GM12878 (cell line): ENCODE results near the gene OR8B2. TPM values are rescaled to one million over a fixed set of nuclear protein-coding genes. Genes with fewer than 3 reads are reported as not detected.

Experiments used
- ATAC-seq: fragments of 200-7000 bp; cut with Tn5 transposase; 3 replicates; pipeline ENCODE4 v1.9.1; 2020; ENCODE audit warnings: mild to moderate bottlenecking, moderate library complexity
- BruUV-seq: library from RNA; stranded (reverse); fragments of 400-500 nt; replicated peaks from 2 replicates; lab custom pipeline; 2021; lab: Mats Ljungman, UMichigan
- CTCF ChIA-PET: fragments of 300-600 bp; sonication (Branson Sonifier 250); formaldehyde crosslinking; extraction: SDS; loops from one replicate; lab custom pipeline; 2021; ENCODE audit warnings: inconsistent platforms; lab: Yijun Ruan, JAX
- POLR2A ChIA-PET: fragments of 350-600 bp; formaldehyde crosslinking; extraction: SDS; loops from one replicate; lab custom pipeline; 2021; ENCODE audit warnings: inconsistent platforms; lab: Charles Lee
- RAD21 ChIA-PET: fragments of 300-600 bp; sonication (Branson Sonifier 250); formaldehyde crosslinking; loops from one replicate; lab custom pipeline; 2023; ENCODE audit warnings: antibody characterized with exemption; ENCODE audit not compliant: unreplicated experiment; lab: Charles Lee
- SMC1A ChIA-PET: fragments of 300-600 bp; sonication (Branson Sonifier 250); formaldehyde crosslinking; loops from one replicate; lab custom pipeline; 2023; ENCODE audit not compliant: unreplicated experiment, uncharacterized antibody; lab: Charles Lee
- DNase-seq: peaks from one replicate; pipeline ENCODE4 v3.0.0-alpha.2; 2011; ENCODE audit warnings: low read depth, low spot score
- FAIRE-seq: peaks from 3 replicates; lab custom pipeline; 2011; peaks lifted over from hg19 to GRCh38; lab: Jason Lieb, UNC
- H2AFZ ChIP-seq: 2 replicates; pipeline ENCODE4 v1.6.0; 2011; ENCODE audit warnings: low read depth, low read length, control low read depth; ENCODE audit not compliant: control insufficient read depth
- H3K27ac ChIP-seq: 2 replicates; pipeline ENCODE4 v1.5.1; 2011; ENCODE audit warnings: control low read depth; ENCODE audit not compliant: control insufficient read depth, insufficient read depth
- H3K27me3 ChIP-seq, 2 experiments: replicated peaks in 1 of 2; 2 replicates each; pipeline versions ENCODE4 v1.6.0 to v1.6.1; 2011; ENCODE audit warnings: low read length in 1 of 2; ENCODE audit not compliant: control insufficient read depth in 2 of 2, insufficient read depth in 2 of 2
- H3K36me3 ChIP-seq, 2 experiments: 2 replicates each; pipeline ENCODE4 v1.5.1; 2011; ENCODE audit warnings: low read length in 1 of 2; ENCODE audit not compliant: control insufficient read depth in 2 of 2, insufficient read depth in 2 of 2
- H3K4me1 ChIP-seq: 2 replicates; pipeline ENCODE4 v1.6.1; 2011; ENCODE audit warnings: mild to moderate bottlenecking, low read length, moderate library complexity, mixed read lengths; ENCODE audit not compliant: control insufficient read depth, insufficient read depth
- H3K4me2 ChIP-seq: 2 replicates; pipeline ENCODE4 v1.6.0; 2011; ENCODE audit warnings: control low read depth; ENCODE audit not compliant: control insufficient read depth, insufficient read depth
- H3K4me3 ChIP-seq: fragments of 200-600 bp; sonication (generic); 2 replicates; pipeline ENCODE4 v1.5.1; 2016
- H3K79me2 ChIP-seq: 2 replicates; pipeline ENCODE4 v1.6.0; 2011; ENCODE audit warnings: low read length; ENCODE audit not compliant: control insufficient read depth, insufficient read depth
- H3K9ac ChIP-seq: 2 replicates; pipeline ENCODE4 v1.8.0; 2011; ENCODE audit warnings: low read length, control low read depth, mixed read lengths; ENCODE audit not compliant: control insufficient read depth, insufficient read depth
- H3K9me3 ChIP-seq: replicated peaks from 3 replicates; pipeline ENCODE4 v1.5.1; 2011; ENCODE audit warnings: mild to moderate bottlenecking, low read length; ENCODE audit not compliant: control insufficient read depth, insufficient read depth
- H4K20me1 ChIP-seq: 2 replicates; pipeline ENCODE4 v1.6.0; 2011; ENCODE audit not compliant: control insufficient read depth, insufficient read depth
- BACH1 ChIP-seq: fragments of 450-650 bp; IDR thresholded peaks from 2 replicates; pipeline ENCODE4 v1.6.1; 2017; ENCODE audit warnings: mild to moderate bottlenecking, borderline replicate concordance
- BRCA1 ChIP-seq: IDR thresholded peaks from 2 replicates; pipeline ENCODE4 v1.6.1; 2011; ENCODE audit warnings: low read depth, low read length, improper control_type of control experiment
- FOXM1 ChIP-seq: IDR thresholded peaks from 2 replicates; pipeline ENCODE4 v1.6.1; 2012; ENCODE audit warnings: low read depth, mild to moderate bottlenecking, inconsistent platforms, low read length, moderate library complexity
- HDGF ChIP-seq: fragments of 450-650 bp; IDR thresholded peaks from 2 replicates; pipeline ENCODE4 v1.6.1; 2016; ENCODE audit warnings: antibody characterized with exemption
- IKZF1 ChIP-seq: fragments of 450-650 bp; conservative IDR thresholded peaks from 2 replicates; pipeline ENCODE4 v1.6.1; 2017; ENCODE audit warnings: antibody characterized with exemption, mild to moderate bottlenecking
- KAT2A ChIP-seq: conservative IDR thresholded peaks from 2 replicates; pipeline ENCODE4 v1.6.1; 2011; ENCODE audit warnings: low read depth, low read length; ENCODE audit not compliant: control insufficient read depth
- MYB ChIP-seq: fragments of 150-350 bp; IDR thresholded peaks from 2 replicates; pipeline ENCODE4 v1.6.1; 2014; ENCODE audit warnings: mild to moderate bottlenecking, low read depth, low read length, borderline replicate concordance
- PAX8 ChIP-seq: fragments of 450-650 bp; IDR thresholded peaks from 2 replicates; pipeline ENCODE4 v1.6.1; 2017; ENCODE audit warnings: mild to moderate bottlenecking, moderate library complexity
- RELA ChIP-seq: fragments of 450-650 bp; IDR thresholded peaks from 2 replicates; pipeline ENCODE4 v1.8.0; 2014; ENCODE audit warnings: borderline replicate concordance; ENCODE audit not compliant: partially characterized antibody
- SMARCA5 ChIP-seq: fragments of 450-650 bp; IDR thresholded peaks from 2 replicates; pipeline ENCODE4 v1.6.1; 2017; ENCODE audit warnings: mild to moderate bottlenecking
- TBL1XR1 ChIP-seq: IDR thresholded peaks from 2 replicates; pipeline ENCODE4 v1.6.1; 2012; ENCODE audit warnings: low read depth, low read length, improper control_type of control experiment
- WGBS: methylation state at CpG from one replicate; pipeline ENCODE4 v1.1.6; 2016; ENCODE audit warnings: low lambda C conversion rate; ENCODE audit not compliant: insufficient replicate concordance, insufficient coverage; ENCODE audit errors: missing lambda C conversion rate; 5-methylcytosine and 5-hydroxymethylcytosine counted together
- in situ Hi-C: fragments of 300-500 bp; cut with MboI; formaldehyde crosslinking; loops from 9 replicates; pipeline ENCODE4 v1.14.3; 2018; ENCODE audit warnings: mixed read lengths
- intact Hi-C: fragments of 100-400 bp; cut with micrococcal nuclease; formaldehyde crosslinking; loops from one replicate; pipeline ENCODE4 v1.14.2; 2022; ENCODE audit not compliant: unreplicated experiment
- polyA plus RNA-seq, 11 experiments: library from polyadenylated mRNA; depleted of rRNA in 4 of 11; unstranded in 6 of 11; stranded (reverse) in 5 of 11; fragments of >200 nt; fragmentation: Nextera tagmentation in 4 of 11; fragmentation: Illumina TruSeq in 1 of 11; extraction: Ambion mirVana in 4 of 11; extraction: Trizol in 1 of 11; gene quantifications; 1 replicate in 1 of 11; 2 replicates in 10 of 11; pipeline versions ENCODE4 v1.2.1 to v1.2.3, GENCODE V29; 2011 to 2016; ENCODE audit warnings: inconsistent platforms in 2 of 11, missing spikeins in 2 of 11, low read depth in 1 of 11
- total RNA-seq, 4 experiments: library from RNA; depleted of rRNA in 3 of 4; stranded (reverse); fragments of >200 nt in 3 of 4; fragmentation: Illumina TruSeq in 1 of 4; extraction: Trizol in 1 of 4; gene quantifications; 2 replicates each; pipeline versions ENCODE4 v1.2.1 to v1.2.3, GENCODE V29; 2013 to 2021
- TF ChIP-seq, protein P1 (sequence below): fragments of 450-650 bp; IDR thresholded peaks from 2 replicates; pipeline ENCODE4 v1.6.1; 2017; ENCODE audit warnings: borderline replicate concordance
- TF ChIP-seq, protein P2 (sequence below): IDR thresholded peaks from 2 replicates; pipeline ENCODE4 v1.6.1; 2011; ENCODE audit warnings: low read depth, low read length, improper control_type of control experiment, borderline replicate concordance
- TF ChIP-seq, protein P3 (sequence below): fragments of 450-650 bp; IDR thresholded peaks from 2 replicates; pipeline ENCODE4 v1.6.1; 2018; ENCODE audit warnings: borderline replicate concordance, mild to moderate bottlenecking; ENCODE audit not compliant: partially characterized antibody
- TF ChIP-seq, protein P4 (sequence below): IDR thresholded peaks from 2 replicates; pipeline ENCODE4 v1.6.1; 2011; ENCODE audit warnings: low read depth, mild to moderate bottlenecking, low read length, moderate library complexity, borderline replicate concordance; ENCODE audit errors: extremely low read depth

The OR8B2 gene
- total and polyA plus RNA-seq, 10 of the 15 experiments (the other 5 are each of a cell fraction or from before 2014, with no cell fraction given), result not detected

DNA sequence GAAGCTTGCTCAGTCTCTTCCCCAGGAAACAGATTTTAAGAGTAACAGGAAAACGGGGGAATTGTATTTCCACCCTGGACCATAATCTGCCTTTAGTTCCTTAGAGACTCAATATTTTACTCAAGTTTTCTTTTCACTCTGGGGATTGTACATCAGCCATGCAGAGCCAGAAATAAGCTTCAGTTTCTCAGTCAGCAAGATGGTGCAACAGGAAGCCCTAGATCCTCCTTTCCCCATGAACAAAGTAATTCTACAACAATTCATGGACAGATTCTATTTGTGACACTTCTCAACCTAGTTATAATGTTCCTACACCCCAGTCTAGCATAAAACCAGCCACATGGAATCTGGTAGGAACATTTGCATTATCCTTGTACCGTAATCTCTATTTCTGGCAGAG, 24.7 kb downstream of the OR8B2 start:
- no peak overlapping the region for H2AFZ ChIP-seq
- BruUV-seq, result no TSS peak
- no peak for FAIRE-seq

More for the DNA sequence above, 24.7 kb downstream of the OR8B2 start:
- TF ChIP-seq BACH1, result no peak
- TF ChIP-seq PAX8, result no peak
- TF ChIP-seq, protein P1, sequence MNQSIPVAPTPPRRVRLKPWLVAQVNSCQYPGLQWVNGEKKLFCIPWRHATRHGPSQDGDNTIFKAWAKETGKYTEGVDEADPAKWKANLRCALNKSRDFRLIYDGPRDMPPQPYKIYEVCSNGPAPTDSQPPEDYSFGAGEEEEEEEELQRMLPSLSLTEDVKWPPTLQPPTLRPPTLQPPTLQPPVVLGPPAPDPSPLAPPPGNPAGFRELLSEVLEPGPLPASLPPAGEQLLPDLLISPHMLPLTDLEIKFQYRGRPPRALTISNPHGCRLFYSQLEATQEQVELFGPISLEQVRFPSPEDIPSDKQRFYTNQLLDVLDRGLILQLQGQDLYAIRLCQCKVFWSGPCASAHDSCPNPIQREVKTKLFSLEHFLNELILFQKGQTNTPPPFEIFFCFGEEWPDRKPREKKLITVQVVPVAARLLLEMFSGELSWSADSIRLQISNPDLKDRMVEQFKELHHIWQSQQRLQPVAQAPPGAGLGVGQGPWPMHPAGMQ, result no peak
- TF ChIP-seq BRCA1, result no peak
- TF ChIP-seq RELA, result no peak
- TF ChIP-seq KAT2A, result no peak
- TF ChIP-seq TBL1XR1, result no peak
- no peak for TF ChIP-seq FOXM1
- TF ChIP-seq, protein P2, sequence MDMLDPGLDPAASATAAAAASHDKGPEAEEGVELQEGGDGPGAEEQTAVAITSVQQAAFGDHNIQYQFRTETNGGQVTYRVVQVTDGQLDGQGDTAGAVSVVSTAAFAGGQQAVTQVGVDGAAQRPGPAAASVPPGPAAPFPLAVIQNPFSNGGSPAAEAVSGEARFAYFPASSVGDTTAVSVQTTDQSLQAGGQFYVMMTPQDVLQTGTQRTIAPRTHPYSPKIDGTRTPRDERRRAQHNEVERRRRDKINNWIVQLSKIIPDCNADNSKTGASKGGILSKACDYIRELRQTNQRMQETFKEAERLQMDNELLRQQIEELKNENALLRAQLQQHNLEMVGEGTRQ, result no peak
- TF ChIP-seq SMARCA5, result no peak
- TF ChIP-seq, protein P3, sequence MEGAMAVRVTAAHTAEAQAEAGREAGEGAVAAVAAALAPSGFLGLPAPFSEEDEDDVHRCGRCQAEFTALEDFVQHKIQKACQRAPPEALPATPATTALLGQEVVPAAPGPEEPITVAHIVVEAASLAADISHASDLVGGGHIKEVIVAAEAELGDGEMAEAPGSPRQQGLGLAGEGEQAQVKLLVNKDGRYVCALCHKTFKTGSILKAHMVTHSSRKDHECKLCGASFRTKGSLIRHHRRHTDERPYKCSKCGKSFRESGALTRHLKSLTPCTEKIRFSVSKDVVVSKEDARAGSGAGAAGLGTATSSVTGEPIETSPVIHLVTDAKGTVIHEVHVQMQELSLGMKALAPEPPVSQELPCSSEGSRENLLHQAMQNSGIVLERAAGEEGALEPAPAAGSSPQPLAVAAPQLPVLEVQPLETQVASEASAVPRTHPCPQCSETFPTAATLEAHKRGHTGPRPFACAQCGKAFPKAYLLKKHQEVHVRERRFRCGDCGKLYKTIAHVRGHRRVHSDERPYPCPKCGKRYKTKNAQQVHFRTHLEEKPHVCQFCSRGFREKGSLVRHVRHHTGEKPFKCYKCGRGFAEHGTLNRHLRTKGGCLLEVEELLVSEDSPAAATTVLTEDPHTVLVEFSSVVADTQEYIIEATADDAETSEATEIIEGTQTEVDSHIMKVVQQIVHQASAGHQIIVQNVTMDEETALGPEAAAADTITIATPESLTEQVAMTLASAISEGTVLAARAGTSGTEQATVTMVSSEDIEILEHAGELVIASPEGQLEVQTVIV, result no peak
- TF ChIP-seq, protein P4, sequence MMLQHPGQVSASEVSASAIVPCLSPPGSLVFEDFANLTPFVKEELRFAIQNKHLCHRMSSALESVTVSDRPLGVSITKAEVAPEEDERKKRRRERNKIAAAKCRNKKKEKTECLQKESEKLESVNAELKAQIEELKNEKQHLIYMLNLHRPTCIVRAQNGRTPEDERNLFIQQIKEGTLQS, result no peak
- no peak for TF ChIP-seq IKZF1
- TF ChIP-seq MYB, result no peak
- TF ChIP-seq HDGF, result no peak
- Histone ChIP-seq H3K4me2 (no peak overlapping the region), H4K20me1 (no peaks in the 10 kb centered on the region), H3K27me3 (no peaks in the 10 kb centered on the region; a peak in 1 of 4 replicates), H3K79me2 (no peaks in the 10 kb centered on the region), H3K4me3 (no peak overlapping the region), H3K4me1 (no peaks in the 10 kb centered on the region), H3K36me3 (no peaks in the 10 kb centered on the region), H3K9me3 (no peaks in the 10 kb centered on the region), H3K27ac (no peak overlapping the region), H3K9ac (no peak overlapping the region)
- no peak for ATAC-seq
- RAD21 ChIA-PET, result no interaction called here
- WGBS, result 0% methylated on average over 2 of the region's 2 CpGs
- CTCF ChIA-PET, result no interaction called here
- POLR2A ChIA-PET, result no interaction called here
- in situ Hi-C loops (no loop called here), intact Hi-C loops (no loop called here)
- SMC1A ChIA-PET, result interaction anchor here (0.7 kb wide), 1 partner anchor 12 kb away, joined by 3 read pairs; no protein-coding TSS in a partner anchor
- DNase-seq, result no peak
